Measurements from ENCODE around the gene TMEM38B. TPM values are rescaled to one million over a fixed set of nuclear protein-coding genes. Genes with fewer than 3 reads are reported as not detected.

TMEM38B gene
- total and polyA plus RNA-seq, 2 of the 8 experiments (the other 6 are each of a cell fraction or from before 2014, with no cell fraction given), result 10.6 to 12.4 TPM

DNA sequence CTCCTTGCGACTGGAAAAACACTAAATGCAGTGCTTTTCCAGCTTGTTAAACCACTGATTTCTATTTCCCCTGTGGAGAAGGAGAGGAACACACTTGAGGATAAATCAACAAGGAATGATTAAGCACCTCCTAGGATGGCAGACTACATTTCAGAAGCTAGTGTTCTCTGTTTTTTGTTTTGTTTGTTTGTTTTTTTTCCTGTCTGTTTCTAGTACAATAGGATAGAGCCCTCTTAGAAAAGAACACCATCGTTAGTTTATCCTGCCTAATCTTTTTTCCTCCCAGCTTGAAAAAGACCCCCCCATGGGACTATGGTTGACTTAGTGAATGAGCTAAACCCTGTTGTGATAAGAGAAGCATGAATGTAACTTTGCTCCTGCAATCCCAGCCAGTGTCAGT is 36.0 kb upstream of the TMEM38B start:
- Histone ChIP-seq H3K23me2 (ENCODE audit: low read depth, low read length) (peaks cover 3% of the 10 kb centered on the region; the same call in 1 of the 2 replicates), H3K27ac (ENCODE audit: low read depth, low read length) (no peak overlapping the region), H3K4me1 (replicated peaks in 1 of 4; ENCODE audit: control insufficient read depth in 3 of 4, insufficient read depth in 4 of 4, low read length in 3 of 4) (peaks cover 0 to 7% (median under 1%) of the 10 kb centered on the region in 4 experiments; a peak in 3 of 7 replicates), H4K91ac (replicated peaks; ENCODE audit: insufficient read length, low read length) (no peak overlapping the region), H3K4me2 (ENCODE audit: insufficient read depth in 1 of 2, low read depth in 2 of 2, low read length in 2 of 2) (no peak overlapping the region), H2BK15ac (ENCODE audit: low read length) (no peak overlapping the region), H3K9me3 (ENCODE audit: insufficient read depth in 2 of 2, low read depth in 1 of 2, low read length in 1 of 2) (no peaks in the 10 kb centered on the region), H2BK120ac (replicated peaks; ENCODE audit: low read depth, low read length) (no peak overlapping the region), H4K8ac (ENCODE audit: extremely low read depth, insufficient read depth, low read length) (no peak overlapping the region), H3K14ac (ENCODE audit: insufficient read length) (no peak overlapping the region), H2BK5ac (ENCODE audit: low read depth, low read length) (no peak overlapping the region), H3K23ac (ENCODE audit: insufficient read length) (no peak overlapping the region), H3K79me1 (ENCODE audit: low read depth, low read length) (no peaks in the 10 kb centered on the region), H2AFZ (ENCODE audit: low read length) (no peak overlapping the region), H2BK12ac (ENCODE audit: low read depth, low read length) (no peak overlapping the region), H2AK5ac (ENCODE audit: low read depth, low read length) (no peak overlapping the region), H3K4me3 (ENCODE audit: extremely low read depth in 1 of 4, insufficient read depth in 2 of 4, low read depth in 3 of 4, low read length in 4 of 4) (no peak overlapping the region), H2BK20ac (ENCODE audit: low read length) (no peak overlapping the region), H3K79me2 (ENCODE audit: control insufficient read depth in 1 of 2, insufficient read depth in 2 of 2, low read length in 2 of 2) (no peaks in the 10 kb centered on the region), H3K4ac (replicated peaks; ENCODE audit: insufficient read length, low read depth, low read length) (no peak overlapping the region), H3K56ac (replicated peaks; ENCODE audit: insufficient read length, low read depth, low read length) (no peak overlapping the region), H3K27me3 (replicated peaks in 1 of 4; ENCODE audit: control insufficient read depth in 3 of 4, extremely low read depth in 1 of 4, insufficient read depth in 3 of 4, low read length in 3 of 4) (peaks cover 10 to 44% (median 26%) of the 10 kb centered on the region in 4 experiments; a peak in 6 of 7 replicates), H3K18ac (ENCODE audit: extremely low read depth, low read length) (no peak overlapping the region), H4K5ac (ENCODE audit: insufficient read length, low read depth, low read length) (no peak overlapping the region), H3K9ac (replicated peaks in 1 of 4; ENCODE audit: extremely low read depth in 1 of 4, low read depth in 3 of 4, low read length in 3 of 4) (no peak overlapping the region), H4K20me1 (replicated peaks in 1 of 2; ENCODE audit: control insufficient read depth in 1 of 2, insufficient read depth in 2 of 2, low read length in 2 of 2) (no peaks in the 10 kb centered on the region), H3K36me3 (ENCODE audit: control insufficient read depth in 2 of 4, insufficient read depth in 4 of 4, low read length in 3 of 4) (no peaks in the 10 kb centered on the region; a peak in 1 of 8 replicates)
- WGBS, 2 experiments (ENCODE audit: extremely low coverage in 1 of 2, insufficient coverage in 1 of 2, insufficient read length in 1 of 2, insufficient replicate concordance in 2 of 2, low coverage in 1 of 2, low lambda C conversion rate in 2 of 2, missing lambda C conversion rate in 1 of 2), result 89% methylated on average over 2 of the region's 2 CpGs; no CpG with 5 or more reads in 1 of the 2 experiments
- TF ChIP-seq TAF1 (IDR thresholded peaks at IDR 0.05; ENCODE audit: low read depth, low read length) (no peak), CHD2 (IDR thresholded peaks at IDR 0.05; ENCODE audit: low read length) (no peak), CHD1 (IDR thresholded peaks at IDR 0.05; ENCODE audit: low read depth, low read length) (no peak), SRF (IDR thresholded peaks at IDR 0.05; ENCODE audit: low read depth, low read length) (no peak), RAD21 (IDR thresholded peaks at IDR 0.05 in 1 of 2, conservative IDR thresholded peaks at IDR 0.05 in 1 of 2; ENCODE audit: low read depth in 2 of 2, low read length in 2 of 2) (no peak), KDM5A (IDR thresholded peaks at IDR 0.05; ENCODE audit: low read length) (no peak), RFX5 (IDR thresholded peaks at IDR 0.05; ENCODE audit: borderline replicate concordance, low read depth, low read length) (no peak), CREB1 (IDR thresholded peaks at IDR 0.05) (no peak), SP2 (IDR thresholded peaks at IDR 0.05; ENCODE audit: low read length) (no peak), SIRT6 (IDR thresholded peaks at IDR 0.05; ENCODE audit: low read length) (no peak)
- FAIRE-seq (no peak), DNase-seq (ENCODE audit: low read depth in 1 of 2, low spot score in 2 of 2) (no peak)
- ChIA-PET CTCF (ENCODE audit: partially characterized antibody) (interaction anchor here (0.8 to 1.3 kb wide), 4 partner anchors 10 to 43 kb away, joined by 3 to 4 read pairs (median 3); no protein-coding TSS in a partner anchor), POLR2A (ENCODE audit: partially characterized antibody) (no interaction called here)
